Pancreas (tissue), 10 donors: ENCODE results near the gene ZNF776. TPM values are rescaled to one million over a fixed set of nuclear protein-coding genes. Genes with fewer than 3 reads are reported as not detected.

Experiments used
- ATAC-seq, 4 donors: fragments of 200-7000 bp; cut with Tn5 transposase; one replicate each; pipeline versions ENCODE4 v1.8.0 to v1.9.1; 2020; ENCODE audit warnings: mild to moderate bottlenecking in 4 of 4, moderate library complexity in 4 of 4
- DNase-seq, 6 donors: peaks; one replicate each; pipeline ENCODE4 v3.0.0-alpha.2; 2020
- FAIRE-seq: peaks from 2 replicates; lab custom pipeline; 2012; peaks lifted over from hg19 to GRCh38; lab: Jason Lieb, UNC
- H3K27ac ChIP-seq, 4 donors: fragments of 200-600 bp; sonication (generic); 1 replicate in 3 of 4; 2 replicates in 1 of 4; pipeline versions ENCODE4 v1.5.0 to v1.8.0; 2020
- H3K27me3 ChIP-seq, 4 donors: fragments of 200-600 bp; one replicate each; pipeline ENCODE4 v1.8.0; 2021
- H3K36me3 ChIP-seq, 3 donors: fragments of 200-600 bp; sonication (generic) in 1 of 3; one replicate each; pipeline versions ENCODE4 v1.5.0 to v1.8.0; 2020 to 2021
- H3K4me1 ChIP-seq, 3 donors: fragments of 200-600 bp; one replicate each; pipeline ENCODE4 v1.8.0; 2021
- H3K4me3 ChIP-seq, 4 donors: fragments of 200-600 bp; sonication (generic) in 2 of 4; one replicate each; pipeline versions ENCODE4 v1.5.0 to v1.8.0; 2020 to 2021
- H3K9me3 ChIP-seq, 4 donors: fragments of 200-600 bp; one replicate each; pipeline ENCODE4 v1.8.0; 2021
- WGBS, 2 donors: extraction: QIAGEN DNeasy Blood & Tissue Kit; methylation state at CpG; one replicate each; pipeline ENCODE4 v1.1.7; 2013; 5-methylcytosine and 5-hydroxymethylcytosine counted together
- intact Hi-C, 3 donors: fragments of 100-400 bp; cut with DNase I; formaldehyde crosslinking; loops; one replicate each; pipeline versions ENCODE4 v1.11.1 to v1.14.2; 2022
- polyA plus RNA-seq, 2 donors: library from polyadenylated mRNA; stranded (reverse); fragments of 200-250 nt; gene quantifications; one replicate each; pipeline ENCODE4 v1.2.3, GENCODE V29; 2013
- total RNA-seq, 6 donors: library from RNA; stranded (reverse); fragmentation: NEBNext Ultra II Directional in 4 of 6; extraction: Animal tissue kit (Norgen Biotek cat#: 25700) in 4 of 6; gene quantifications; one replicate each; pipeline versions ENCODE4 v1.2.1 to v1.2.4, GENCODE V29; 2021 to 2023
- TF ChIP-seq, protein P1 (sequence below), 4 donors: fragments of 200-600 bp; sonication (generic) in 3 of 4; IDR thresholded peaks; one replicate each; pipeline versions ENCODE4 v1.5.0 to v1.8.0; 2021; ENCODE audit warnings: antibody characterized with exemption in 4 of 4
- donor health status: healthy with polysubstance abuse.
- donor health status: DM: no; HTN: no; CAD: no; lungs with moderate emphysema.
- donor health status: DM: no; HTN: no; CAD: no.
- donor health status: control.
- donor health status: control.
- donor health status: Bipolar disorder and iron deficiency.
- donor health status: DM: yes; HTN: yes; CAD: no.
- donor health status: DM: no; HTN: no; CAD: no.
- donor health status: DM: no; HTN: no; CAD: no.
- donor health status: DM: yes; HTN: yes; CAD: no.

The ZNF776 gene
- total and polyA plus RNA-seq, 8 donors = 2.9 to 10.8 (median 4.5) TPM

DNA sequence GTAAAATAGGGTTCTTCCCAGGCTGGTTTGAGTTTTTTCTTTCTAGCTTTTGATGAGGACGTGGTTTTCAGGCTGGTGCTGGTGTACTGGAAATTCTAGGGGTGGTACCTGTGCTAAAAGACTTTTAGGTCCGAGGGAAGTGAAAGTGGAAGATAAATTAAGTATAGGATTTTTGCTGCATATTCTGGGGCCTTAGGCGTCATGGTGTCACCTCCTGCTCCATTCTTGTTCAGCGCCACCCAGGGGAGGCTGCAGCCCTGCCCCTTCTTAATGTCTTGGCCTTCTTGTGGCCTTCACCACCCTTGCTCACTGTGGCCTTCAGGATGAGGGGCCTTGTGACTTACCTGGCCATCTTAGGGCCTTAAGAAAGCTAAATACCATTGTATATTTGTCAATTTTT, 55.7 kb downstream of the ZNF776 start:
- no peak overlapping the region for H3K27ac ChIP-seq
- FAIRE-seq (no peak), ATAC-seq (no peak), DNase-seq (no peak)
- H3K27me3 ChIP-seq = no peaks in the 10 kb centered on the region
- H3K4me1 ChIP-seq = peaks cover 0 to 3% (median 0%) of the 10 kb centered on the region in 3 donors
- no peaks in the 10 kb centered on the region for H3K9me3 ChIP-seq
- 92 to 98% methylated on average over 4 of the region's 4 CpGs for WGBS, 2 donors
- no peak overlapping the region for H3K4me3 ChIP-seq
- TF ChIP-seq, protein P1, sequence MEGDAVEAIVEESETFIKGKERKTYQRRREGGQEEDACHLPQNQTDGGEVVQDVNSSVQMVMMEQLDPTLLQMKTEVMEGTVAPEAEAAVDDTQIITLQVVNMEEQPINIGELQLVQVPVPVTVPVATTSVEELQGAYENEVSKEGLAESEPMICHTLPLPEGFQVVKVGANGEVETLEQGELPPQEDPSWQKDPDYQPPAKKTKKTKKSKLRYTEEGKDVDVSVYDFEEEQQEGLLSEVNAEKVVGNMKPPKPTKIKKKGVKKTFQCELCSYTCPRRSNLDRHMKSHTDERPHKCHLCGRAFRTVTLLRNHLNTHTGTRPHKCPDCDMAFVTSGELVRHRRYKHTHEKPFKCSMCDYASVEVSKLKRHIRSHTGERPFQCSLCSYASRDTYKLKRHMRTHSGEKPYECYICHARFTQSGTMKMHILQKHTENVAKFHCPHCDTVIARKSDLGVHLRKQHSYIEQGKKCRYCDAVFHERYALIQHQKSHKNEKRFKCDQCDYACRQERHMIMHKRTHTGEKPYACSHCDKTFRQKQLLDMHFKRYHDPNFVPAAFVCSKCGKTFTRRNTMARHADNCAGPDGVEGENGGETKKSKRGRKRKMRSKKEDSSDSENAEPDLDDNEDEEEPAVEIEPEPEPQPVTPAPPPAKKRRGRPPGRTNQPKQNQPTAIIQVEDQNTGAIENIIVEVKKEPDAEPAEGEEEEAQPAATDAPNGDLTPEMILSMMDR (IDR thresholded peaks at IDR 0.05) = no peak
- no peaks in the 10 kb centered on the region for H3K36me3 ChIP-seq
- intact Hi-C loops = no loop called here

DNA sequence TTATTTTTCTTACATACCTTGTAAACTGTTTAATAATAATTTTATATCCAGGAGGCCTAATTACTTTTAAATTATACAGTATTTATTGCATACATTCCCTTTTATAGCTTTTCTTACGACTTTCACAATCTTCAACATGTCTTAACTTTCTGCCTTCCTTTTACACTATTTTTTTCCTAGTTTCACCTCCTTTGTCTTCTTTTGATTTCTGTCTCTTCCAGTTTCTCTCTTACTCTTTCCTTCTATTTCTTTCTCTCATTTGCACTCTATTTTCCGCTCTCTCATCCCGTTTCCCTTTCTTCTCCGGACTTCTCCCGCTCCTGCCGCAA, 56.6 kb downstream of the ZNF776 start:
- no peak for DNase-seq
- H3K27me3 ChIP-seq = no peaks in the 10 kb centered on the region
- H3K27ac ChIP-seq = peak overlapping the region in 3 of 4 donors; percentile 20 to 72 (median 71)
- ATAC-seq = peak in 1 of 4 donors; percentile 8
- 47 to 52% methylated on average over 6 of the region's 6 CpGs for WGBS, 2 donors
- H3K4me1 ChIP-seq = peaks cover 0 to 3% (median 0%) of the 10 kb centered on the region in 3 donors
- TF ChIP-seq, protein P1 (IDR thresholded peaks at IDR 0.05) = no peak
- peaks cover 0 to 2% (median 0%) of the 10 kb centered on the region in 3 donors for H3K36me3 ChIP-seq
- no peak for FAIRE-seq
- no peaks in the 10 kb centered on the region for H3K9me3 ChIP-seq
- intact Hi-C loops = no loop called here
- peak overlapping the region in 2 of 4 donors; percentile 24 to 36 for H3K4me3 ChIP-seq

DNA sequence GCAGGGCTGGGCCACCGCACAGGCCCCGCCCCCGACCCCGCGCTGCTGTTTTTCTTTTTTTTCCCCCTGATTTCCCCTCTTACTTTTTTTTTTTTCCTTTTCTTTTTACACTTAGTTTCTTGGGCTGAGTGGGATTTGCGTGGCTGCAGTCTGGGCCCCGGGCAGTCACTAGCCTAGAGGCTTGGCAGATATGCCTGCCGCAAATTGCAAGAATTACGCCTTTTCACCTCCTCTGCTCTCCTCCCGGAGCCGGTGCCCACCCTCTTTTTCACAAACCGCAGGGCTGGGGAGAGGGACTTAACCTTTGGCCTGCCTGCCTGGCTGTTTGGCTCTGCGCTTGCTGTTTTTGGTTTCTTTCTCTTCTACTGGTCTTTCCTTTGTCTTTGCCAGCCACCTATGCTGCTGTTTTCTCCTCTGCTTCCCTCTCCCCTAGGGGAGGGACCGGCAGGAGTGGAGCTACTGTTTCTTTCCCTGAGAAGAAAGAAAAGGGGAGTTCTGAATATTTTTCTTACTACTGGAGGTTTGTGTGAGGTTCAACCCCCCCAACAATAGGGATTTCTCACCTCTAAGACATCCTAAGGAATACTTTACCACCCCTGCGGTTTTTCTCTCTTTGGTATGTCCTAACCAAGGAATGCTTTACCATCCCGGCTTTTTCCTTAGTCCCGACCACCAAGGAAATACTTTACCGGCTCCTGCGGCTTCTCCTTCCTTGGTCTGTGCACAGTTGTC, 57.1 kb downstream of the ZNF776 start:
- Histone ChIP-seq H3K4me3 (peak overlapping the region in 2 of 4 donors; percentile 24 to 36), H3K27ac (peak overlapping the region; percentile 20 to 72 (median 50)), H3K4me1 (peaks cover 0 to 3% (median 0%) of the 10 kb centered on the region in 3 donors), H3K27me3 (no peaks in the 10 kb centered on the region), H3K9me3 (no peaks in the 10 kb centered on the region), H3K36me3 (peaks cover 0 to 5% (median 0%) of the 10 kb centered on the region in 3 donors)
- 33 to 41% methylated on average over 18 to 19 of the region's 19 CpGs for WGBS, 2 donors
- TF ChIP-seq, protein P1 (IDR thresholded peaks at IDR 0.05) = no peak
- ATAC-seq (peak; percentile 30 to 65 (median 56)), FAIRE-seq (no peak), DNase-seq (no peak)
- intact Hi-C loops = no loop called here

DNA sequence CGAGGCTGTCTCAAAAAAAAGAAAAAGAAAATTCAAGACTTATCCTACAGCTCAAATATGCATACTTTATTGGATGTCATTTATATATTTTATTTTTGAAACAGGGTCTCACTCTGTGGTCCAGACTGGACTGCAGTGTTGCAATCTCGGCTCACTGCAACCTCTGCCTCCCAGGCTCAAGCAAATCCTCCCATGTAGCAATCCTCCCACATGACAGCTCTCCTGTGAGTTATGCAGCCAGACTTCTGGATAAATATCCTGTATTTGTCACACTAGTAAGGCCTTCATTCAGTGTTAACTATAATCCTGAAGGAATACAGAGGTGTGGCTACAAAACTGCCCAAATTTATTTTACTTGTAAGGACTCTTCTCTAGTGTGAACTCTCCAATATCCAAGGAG, 60.9 kb downstream of the ZNF776 start:
- no peaks in the 10 kb centered on the region for H3K27me3 ChIP-seq
- intact Hi-C loops = no loop called here
- FAIRE-seq (no peak), DNase-seq (no peak), ATAC-seq (no peak)
- H3K4me1 ChIP-seq = peaks cover 0 to 3% (median 0%) of the 10 kb centered on the region in 3 donors
- no peak overlapping the region for H3K4me3 ChIP-seq
- peaks cover 0 to 5% (median 0%) of the 10 kb centered on the region in 3 donors for H3K36me3 ChIP-seq
- no peaks in the 10 kb centered on the region for H3K9me3 ChIP-seq
- TF ChIP-seq, protein P1 (IDR thresholded peaks at IDR 0.05) = no peak
- 97 to 98% methylated on average over 2 of the region's 2 CpGs for WGBS, 2 donors
- H3K27ac ChIP-seq = no peak overlapping the region

Other genes starting within 250 kb of the ZNF776 start
- 1 to 10 TPM; 2.6 to 4.0 (median 3.2) TPM for gene ZNF773, start 246.9 kb upstream of the ZNF776 start, total RNA-seq
- 1 to 10 TPM in 1 of 2 donors, under 1 TPM in 1; 0.99 to 3.6 TPM for gene ZNF773, start 246.9 kb upstream of the ZNF776 start, polyA plus RNA-seq
- gene ZNF549, start 219.5 kb upstream of the ZNF776 start, total RNA-seq = 1 to 10 TPM; 1.2 to 3.5 (median 1.9) TPM
- gene ZNF549, start 219.5 kb upstream of the ZNF776 start, polyA plus RNA-seq = 1 to 10 TPM; 1.5 to 2.9 TPM
- gene ZNF550, start 187.0 kb upstream of the ZNF776 start, total RNA-seq = 1 to 10 TPM; 2.1 to 6.8 (median 3.4) TPM
- 1 to 10 TPM; 2.1 to 2.8 TPM for gene ZNF550, start 187.0 kb upstream of the ZNF776 start, polyA plus RNA-seq
- gene ZNF416, start 167.9 kb upstream of the ZNF776 start, total RNA-seq = 1 to 10 TPM; 1.3 to 2.7 (median 1.9) TPM
- 1 to 10 TPM in 1 of 2 donors, under 1 TPM in 1; 0.91 to 1.9 TPM for gene ZNF416, start 167.9 kb upstream of the ZNF776 start, polyA plus RNA-seq
- gene ZIK1, start 162.7 kb upstream of the ZNF776 start, total RNA-seq = 1 to 10 TPM in 4 of 6 donors, under 1 TPM in 2; 0.63 to 2.8 (median 1.0) TPM
- gene ZIK1, start 162.7 kb upstream of the ZNF776 start, polyA plus RNA-seq = 1 to 10 TPM in 1 of 2 donors, under 1 TPM in 1; 0.87 to 3.0 TPM
- 1 to 10 TPM in 3 of 6 donors, under 1 TPM in 3; 0.85 to 1.8 (median 1.1) TPM for gene ZNF530, start 146.9 kb upstream of the ZNF776 start, total RNA-seq
- gene ZNF530, start 146.9 kb upstream of the ZNF776 start, polyA plus RNA-seq = 1 to 10 TPM in 1 of 2 donors, under 1 TPM in 1; 0.76 to 2.3 TPM
- 1 to 10 TPM; 4.5 to 9.8 (median 5.8) TPM for gene ZNF134, start 132.6 kb upstream of the ZNF776 start, total RNA-seq
- 1 to 10 TPM; 2.3 to 7.1 TPM for gene ZNF134, start 132.6 kb upstream of the ZNF776 start, polyA plus RNA-seq
- gene ZNF211, start 113.6 kb upstream of the ZNF776 start, total RNA-seq = 1 to 10 TPM; 2.1 to 8.6 (median 4.4) TPM
- gene ZNF211, start 113.6 kb upstream of the ZNF776 start, polyA plus RNA-seq = 10 to 100 TPM in 1 of 2 donors, 1 to 10 TPM in 1; 6.0 to 14.3 TPM
- gene ZSCAN4, start 77.9 kb upstream of the ZNF776 start, total RNA-seq = under 1 TPM in 1 of 6 donors, not detected in 5; 0.09 TPM
- under 1 TPM in 1 of 2 donors, not detected in 1; 0.05 TPM for gene ZSCAN4, start 77.9 kb upstream of the ZNF776 start, polyA plus RNA-seq
- gene ZNF551, start 64.8 kb upstream of the ZNF776 start, total RNA-seq = 1 to 10 TPM; 2.2 to 3.2 (median 2.5) TPM
- gene ZNF551, start 64.8 kb upstream of the ZNF776 start, polyA plus RNA-seq = 1 to 10 TPM; 1.1 to 1.5 TPM
- gene ZNF154, start 37.6 kb upstream of the ZNF776 start, total RNA-seq = 1 to 10 TPM; 1.5 to 4.6 (median 2.3) TPM
- 1 to 10 TPM; 3.1 to 3.4 TPM for gene ZNF154, start 37.6 kb upstream of the ZNF776 start, polyA plus RNA-seq
- gene ZNF671, start 19.2 kb upstream of the ZNF776 start, total RNA-seq = 1 to 10 TPM; 1.7 to 5.8 (median 2.6) TPM
- gene ZNF671, start 19.2 kb upstream of the ZNF776 start, polyA plus RNA-seq = 1 to 10 TPM; 3.5 to 8.3 TPM
- 10 to 100 TPM in 1 of 6 donors, 1 to 10 TPM in 5; 3.9 to 12.9 (median 5.3) TPM for gene ZNF586, start 22.9 kb downstream of the ZNF776 start, total RNA-seq
- 1 to 10 TPM; 3.0 to 4.3 TPM for gene ZNF586, start 22.9 kb downstream of the ZNF776 start, polyA plus RNA-seq
- gene ZNF552, start 68.1 kb downstream of the ZNF776 start, total RNA-seq = 1 to 10 TPM; 3.4 to 5.8 (median 4.1) TPM
- gene ZNF552, start 68.1 kb downstream of the ZNF776 start, polyA plus RNA-seq = 1 to 10 TPM; 3.4 to 4.7 TPM
- 10 to 100 TPM in 1 of 6 donors, 1 to 10 TPM in 5; 8.0 to 10.3 (median 9.0) TPM for gene ZNF587B, start 83.5 kb downstream of the ZNF776 start, total RNA-seq
- 1 to 10 TPM; 4.4 to 8.4 TPM for gene ZNF587B, start 83.5 kb downstream of the ZNF776 start, polyA plus RNA-seq
- 10 to 100 TPM; 12.2 to 29.5 (median 16.1) TPM for gene ZNF587, start 103.0 kb downstream of the ZNF776 start, total RNA-seq
- gene ZNF587, start 103.0 kb downstream of the ZNF776 start, polyA plus RNA-seq = 10 to 100 TPM in 1 of 2 donors, 1 to 10 TPM in 1; 9.3 to 28.2 TPM
- 1 to 10 TPM; 3.7 to 7.7 (median 6.0) TPM for gene ZNF814, start 142.2 kb downstream of the ZNF776 start, total RNA-seq
- 10 to 100 TPM in 1 of 2 donors, 1 to 10 TPM in 1; 9.8 to 10.8 TPM for gene ZNF814, start 142.2 kb downstream of the ZNF776 start, polyA plus RNA-seq
- 10 to 100 TPM in 1 of 6 donors, 1 to 10 TPM in 5; 4.8 to 15.3 (median 6.6) TPM for gene ZNF417, start 169.8 kb downstream of the ZNF776 start, total RNA-seq
- gene ZNF417, start 169.8 kb downstream of the ZNF776 start, polyA plus RNA-seq = 1 to 10 TPM; 2.8 to 3.3 TPM
- 1 to 10 TPM; 2.6 to 6.3 (median 4.0) TPM for gene ZNF418, start 188.6 kb downstream of the ZNF776 start, total RNA-seq
- gene ZNF418, start 188.6 kb downstream of the ZNF776 start, polyA plus RNA-seq = 1 to 10 TPM; 4.6 to 8.4 TPM
- 1 to 10 TPM; 1.9 to 2.6 (median 2.1) TPM for gene ZNF256, start 200.9 kb downstream of the ZNF776 start, total RNA-seq
- 1 to 10 TPM in 1 of 2 donors, under 1 TPM in 1; 0.95 to 2.5 TPM for gene ZNF256, start 200.9 kb downstream of the ZNF776 start, polyA plus RNA-seq
- gene C19orf18, start 227.7 kb downstream of the ZNF776 start, total RNA-seq = under 1 TPM in 5 of 6 donors, not detected in 1; 0.16 to 0.78 (median 0.42) TPM
- gene C19orf18, start 227.7 kb downstream of the ZNF776 start, polyA plus RNA-seq = 1 to 10 TPM; 2.5 to 7.9 TPM